Thyroid gland (tissue), 4 donors: ENCODE data around the gene OIP5.
"Not testable (repeated sequence)": the region's sequence is repeated elsewhere in the genome, so short reads cannot be mapped to it uniquely, and the experiment has no call there.

Experiments used
- CTCF ChIP-seq, 6 experiments: fragments of 200-600 bp in 3 of 6; fragments of 450-650 bp in 3 of 6; sonication (generic) in 3 of 6; IDR thresholded peaks; one replicate each; pipeline ENCODE4 v1.5.1; 2016 to 2019; ENCODE audit warnings: antibody characterized with exemption in 6 of 6, mild to moderate bottlenecking in 2 of 6, inconsistent platforms in 1 of 6, moderate library complexity in 1 of 6
- POLR2A ChIP-seq, 2 donors: fragments of 450-650 bp; IDR thresholded peaks; one replicate each; pipeline ENCODE4 v1.6.1; 2017; ENCODE audit warnings: antibody characterized with exemption in 2 of 2, mild to moderate bottlenecking in 2 of 2, moderate library complexity in 1 of 2

DNA sequence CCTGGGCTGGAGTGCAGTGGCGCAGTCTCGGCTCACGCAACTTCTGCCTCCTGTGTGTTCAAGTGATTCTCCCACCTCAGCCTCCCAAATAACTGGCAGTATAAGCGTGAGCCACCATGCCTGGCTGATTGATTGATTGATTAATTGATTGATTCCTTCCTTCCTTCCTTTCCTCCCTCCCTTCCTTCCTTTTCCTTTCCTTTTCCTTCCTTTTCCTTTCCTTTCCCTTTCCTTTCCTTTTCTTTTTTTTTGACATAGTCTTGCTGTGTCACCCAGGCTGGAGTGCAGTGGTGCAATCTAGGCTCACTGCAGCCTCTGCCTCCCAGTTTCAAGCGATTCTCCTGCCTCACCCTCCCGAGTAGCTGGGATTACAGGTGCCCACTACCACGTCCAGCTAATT is 71.5 kb downstream of the OIP5 start:
- TF ChIP-seq CTCF, POLR2A (IDR thresholded peaks at IDR 0.05): not testable (repeated sequence)
